LNCAP (cell line): Measurements from ENCODE around the gene FCSK.
A peak's percentile ranks its signal among the peaks of the same experiment; 100 is the strongest.

ENCODE experiments used
- TF ChIP-seq, protein P1 (sequence below): fragments of 450-650 bp; IDR thresholded peaks from 2 replicates; pipeline ENCODE4 v1.5.1; 2017; ENCODE audit warnings: mild to moderate bottlenecking

Gene FCSK

DNA sequence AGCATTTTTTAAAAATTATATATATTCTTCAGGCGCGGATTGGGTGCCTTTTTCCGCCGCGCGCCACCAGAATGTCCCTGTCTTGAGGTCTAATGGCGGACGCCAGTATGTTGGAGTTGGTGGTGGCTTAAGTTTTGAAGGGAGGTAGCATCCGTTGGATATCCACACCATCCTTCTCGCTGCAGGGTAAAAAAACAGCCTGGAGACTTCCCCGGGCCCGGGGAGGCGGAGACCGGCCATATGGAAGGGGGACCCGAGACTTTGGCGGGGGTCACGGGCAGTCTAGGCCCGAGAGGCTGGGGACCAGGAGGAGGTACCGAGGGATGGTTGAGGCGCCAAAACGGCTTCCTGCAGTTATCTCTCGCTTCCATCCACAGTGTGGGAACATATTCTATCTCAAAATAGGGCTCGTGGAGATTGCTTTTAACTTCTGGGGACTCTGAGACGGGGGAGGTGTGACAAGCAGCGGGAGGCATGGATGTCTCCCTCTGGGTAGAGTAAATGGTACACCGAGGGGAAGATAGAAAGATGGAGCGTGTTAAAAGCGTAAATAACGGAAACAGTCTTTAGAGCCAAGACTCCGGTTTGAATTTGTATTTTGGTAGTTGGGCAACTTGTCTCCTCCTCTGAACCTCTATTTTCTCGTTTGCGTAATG, 69.5 kb downstream of the FCSK start, which contains the start of gene SF3B3:
Gene SF3B3 (plus strand): TSS at position 74 of the 656 bp plus-strand sequence. CDS start 2,841 bp downstream, outside the sequence.
- TF ChIP-seq, protein P1, sequence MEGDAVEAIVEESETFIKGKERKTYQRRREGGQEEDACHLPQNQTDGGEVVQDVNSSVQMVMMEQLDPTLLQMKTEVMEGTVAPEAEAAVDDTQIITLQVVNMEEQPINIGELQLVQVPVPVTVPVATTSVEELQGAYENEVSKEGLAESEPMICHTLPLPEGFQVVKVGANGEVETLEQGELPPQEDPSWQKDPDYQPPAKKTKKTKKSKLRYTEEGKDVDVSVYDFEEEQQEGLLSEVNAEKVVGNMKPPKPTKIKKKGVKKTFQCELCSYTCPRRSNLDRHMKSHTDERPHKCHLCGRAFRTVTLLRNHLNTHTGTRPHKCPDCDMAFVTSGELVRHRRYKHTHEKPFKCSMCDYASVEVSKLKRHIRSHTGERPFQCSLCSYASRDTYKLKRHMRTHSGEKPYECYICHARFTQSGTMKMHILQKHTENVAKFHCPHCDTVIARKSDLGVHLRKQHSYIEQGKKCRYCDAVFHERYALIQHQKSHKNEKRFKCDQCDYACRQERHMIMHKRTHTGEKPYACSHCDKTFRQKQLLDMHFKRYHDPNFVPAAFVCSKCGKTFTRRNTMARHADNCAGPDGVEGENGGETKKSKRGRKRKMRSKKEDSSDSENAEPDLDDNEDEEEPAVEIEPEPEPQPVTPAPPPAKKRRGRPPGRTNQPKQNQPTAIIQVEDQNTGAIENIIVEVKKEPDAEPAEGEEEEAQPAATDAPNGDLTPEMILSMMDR: no peak

DNA sequence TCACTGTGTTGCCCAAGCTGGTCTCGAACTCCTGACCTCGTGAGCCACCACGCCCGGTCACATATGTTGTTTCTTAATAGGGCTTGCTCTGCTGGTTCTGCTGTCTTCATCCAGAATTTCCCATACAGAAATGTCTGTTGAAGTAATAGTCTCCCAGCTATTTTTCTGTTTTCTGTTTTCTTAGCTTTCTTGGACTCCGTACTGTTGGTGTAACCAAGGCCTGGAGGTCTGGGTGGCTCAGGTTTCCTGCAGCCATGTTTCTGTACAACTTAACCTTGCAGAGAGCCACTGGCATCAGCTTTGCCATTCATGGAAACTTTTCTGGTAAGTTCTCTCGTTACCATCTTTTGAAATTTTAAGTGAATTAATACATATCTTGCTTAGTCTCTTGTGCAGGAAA, 72.0 kb downstream of the FCSK start:
- TF ChIP-seq, protein P1: no peak

DNA sequence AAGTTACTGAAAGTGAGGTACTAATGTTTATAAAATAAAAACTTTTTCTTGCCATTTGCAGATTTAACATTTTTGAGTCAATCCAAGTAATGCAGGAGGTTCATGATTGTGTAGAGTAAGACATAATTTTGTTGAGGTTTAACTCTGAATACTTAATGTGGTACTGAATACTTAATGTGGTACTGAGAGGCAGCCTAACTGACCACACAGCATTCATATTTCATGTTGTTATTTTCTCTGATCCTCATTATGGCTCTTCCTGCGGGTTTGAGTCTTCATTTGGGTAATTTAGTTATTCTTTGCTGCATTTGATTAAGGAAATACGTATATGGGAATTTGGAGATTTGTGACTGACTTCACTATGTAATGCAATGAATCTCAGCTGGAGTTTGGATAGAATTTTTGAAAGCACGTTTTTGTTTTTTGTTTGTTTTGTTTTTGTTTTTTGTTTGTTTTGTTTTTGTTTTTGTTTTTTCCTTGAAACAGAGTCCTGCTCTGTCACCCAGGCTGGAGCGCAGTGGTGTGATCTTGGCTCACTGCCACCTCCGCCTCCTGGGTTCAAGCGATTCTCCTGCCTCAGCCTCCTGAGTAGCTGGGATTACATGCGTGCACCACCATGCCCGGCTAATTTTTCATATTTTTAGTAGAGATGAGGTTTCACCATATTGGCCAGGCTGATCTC, 73.1 kb downstream of the FCSK start:
- TF ChIP-seq, protein P1: no peak

DNA sequence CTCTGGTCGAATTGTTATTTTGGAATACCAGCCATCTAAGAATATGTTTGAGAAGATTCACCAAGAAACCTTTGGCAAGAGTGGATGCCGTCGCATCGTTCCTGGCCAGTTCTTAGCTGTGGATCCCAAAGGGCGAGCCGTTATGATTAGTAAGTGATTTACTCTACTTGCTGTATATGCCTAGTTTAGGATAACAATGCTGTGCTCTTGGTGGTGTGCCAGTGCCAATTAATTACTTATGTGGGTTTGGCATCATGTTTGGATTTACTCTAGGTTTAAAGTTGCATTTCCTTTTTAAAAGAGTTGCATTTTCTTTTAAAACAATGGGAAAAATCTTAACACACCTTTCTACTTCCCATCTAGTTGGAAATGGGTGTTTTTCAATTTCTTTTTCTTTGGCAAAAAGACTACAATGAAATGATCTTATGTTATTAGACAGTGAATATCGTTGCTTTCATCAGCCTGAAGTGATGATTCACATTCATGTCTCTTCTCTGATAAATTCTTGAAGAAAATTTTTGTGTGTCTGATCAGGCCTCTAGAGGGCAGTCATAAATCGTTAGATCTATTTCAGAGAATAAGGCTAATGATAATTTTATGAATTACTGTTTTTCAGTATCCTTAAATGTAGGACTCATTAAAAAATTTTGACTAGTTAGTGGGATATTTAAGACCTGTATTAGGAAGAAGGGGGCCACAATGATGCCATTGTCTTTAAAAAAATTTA, 74.8 kb downstream of the FCSK start:
- TF ChIP-seq, protein P1: peak; percentile 68
